ENCODE data around the gene ABHD5.

Gene ABHD5

DNA sequence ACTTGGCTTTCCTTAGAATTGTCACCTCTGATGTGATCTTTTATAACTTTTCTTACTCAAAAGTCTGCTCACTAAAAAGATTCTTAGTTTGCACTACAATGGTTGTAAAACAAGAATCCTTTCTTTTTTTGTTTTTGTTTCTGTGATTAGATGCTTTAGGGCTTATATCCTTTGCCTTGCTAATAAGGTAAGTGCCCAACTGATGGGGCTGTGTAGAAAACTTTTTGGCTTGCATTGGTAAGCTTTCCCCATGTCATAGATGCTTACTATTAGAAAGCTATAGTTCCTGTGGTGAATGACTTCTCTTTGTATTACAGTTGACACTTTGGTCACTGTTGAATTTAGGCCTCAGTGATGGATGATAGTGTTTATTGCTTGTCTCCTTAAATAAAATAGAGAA is 5.1 kb downstream of the ABHD5 start:
- no peak overlapping the region for H3K27ac ChIP-seq (ENCODE audit: low read depth, low read length, severe bottlenecking)
- no peaks in the 10 kb centered on the region for H3K4me1 ChIP-seq (ENCODE audit: control insufficient read depth, insufficient read depth, low read length, poor library complexity, severe bottlenecking)
- no peaks in the 10 kb centered on the region for H3K9me3 ChIP-seq (ENCODE audit: control insufficient read depth, low read length)
- no peaks in the 10 kb centered on the region for H3K36me3 ChIP-seq (ENCODE audit: control insufficient read depth, insufficient read depth, low read length)
- H3K4me3 ChIP-seq (ENCODE audit: extremely low read depth, insufficient read depth, low read length, poor library complexity, severe bottlenecking): no peak overlapping the region

DNA sequence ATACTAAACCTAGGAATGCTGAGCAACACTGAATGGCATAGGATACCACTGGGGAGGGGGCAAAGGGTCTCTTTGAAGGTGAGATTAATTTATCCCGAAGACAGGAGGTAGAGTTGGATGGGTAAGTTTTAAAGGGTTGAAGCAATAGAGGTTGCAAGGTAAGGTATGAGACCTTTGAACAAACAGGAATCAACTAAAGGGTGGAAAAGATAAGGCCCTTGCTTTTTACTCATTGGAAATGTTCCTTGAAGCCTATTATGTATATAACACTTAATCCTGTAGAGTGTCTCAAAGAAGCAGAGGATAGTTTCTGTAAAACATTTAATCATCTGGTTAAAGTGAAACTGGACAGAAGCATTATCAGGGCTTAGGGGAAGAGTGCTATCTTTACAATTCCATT is 5.7 kb downstream of the ABHD5 start:
- H3K27ac ChIP-seq (ENCODE audit: low read depth, low read length, severe bottlenecking): no peak overlapping the region
- 69 to 80% methylated on average over 1 of the region's 1 CpG for whole genome bisulfite sequencing, 2 experiments (ENCODE audit: insufficient coverage in 2 of 2)
- no peaks in the 10 kb centered on the region for H3K36me3 ChIP-seq (ENCODE audit: control insufficient read depth, insufficient read depth, low read length)
- no peaks in the 10 kb centered on the region for H3K9me3 ChIP-seq (ENCODE audit: control insufficient read depth, low read length)
- no peaks in the 10 kb centered on the region for H3K4me1 ChIP-seq (ENCODE audit: control insufficient read depth, insufficient read depth, low read length, poor library complexity, severe bottlenecking)
- H3K4me3 ChIP-seq (ENCODE audit: extremely low read depth, insufficient read depth, low read length, poor library complexity, severe bottlenecking): no peak overlapping the region

DNA sequence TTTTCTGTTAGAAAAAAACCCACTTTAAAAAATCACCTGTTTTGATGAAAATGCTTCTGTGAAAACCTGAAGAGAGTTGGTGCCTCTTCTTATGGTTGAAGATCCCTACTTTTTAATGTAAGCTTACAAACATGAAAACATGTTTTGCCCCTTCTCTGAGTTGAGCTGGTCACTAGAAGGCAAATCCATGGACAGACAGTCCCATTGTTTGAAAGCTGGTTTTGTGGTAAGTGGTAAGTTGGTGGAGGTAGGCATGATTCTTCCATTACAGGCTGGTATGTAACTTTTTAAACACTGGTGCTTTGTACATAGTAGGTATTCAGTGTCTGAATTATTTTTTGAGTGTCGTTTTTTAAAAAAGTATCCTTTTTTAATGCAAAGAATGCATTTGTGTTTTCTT is 6.1 kb downstream of the ABHD5 start:
- Histone ChIP-seq H3K4me3 (ENCODE audit: extremely low read depth, insufficient read depth, low read length, poor library complexity, severe bottlenecking) (no peak overlapping the region), H3K9me3 (ENCODE audit: control insufficient read depth, low read length) (no peaks in the 10 kb centered on the region), H3K36me3 (ENCODE audit: control insufficient read depth, insufficient read depth, low read length) (no peaks in the 10 kb centered on the region), H3K4me1 (ENCODE audit: control insufficient read depth, insufficient read depth, low read length, poor library complexity, severe bottlenecking) (no peaks in the 10 kb centered on the region), H3K27ac (ENCODE audit: low read depth, low read length, severe bottlenecking) (no peak overlapping the region)
- 100% methylated on average over 1 of the region's 1 CpG; no CpG with 5 or more reads in 1 of the 2 experiments for whole genome bisulfite sequencing, 2 experiments (ENCODE audit: insufficient coverage in 2 of 2)

GRCh38 chr3:43699864-43700263 is 9.1 kb downstream of the ABHD5 start:
- no peaks in the 10 kb centered on the region for H3K36me3 ChIP-seq (ENCODE audit: control insufficient read depth, insufficient read depth, low read length)
- WGBS, 2 experiments (ENCODE audit: insufficient coverage in 2 of 2): 27 to 60% methylated on average over 1 of the region's 1 CpG
- H3K4me3 ChIP-seq (ENCODE audit: extremely low read depth, insufficient read depth, low read length, poor library complexity, severe bottlenecking): no peak overlapping the region
- no peak overlapping the region for H3K27ac ChIP-seq (ENCODE audit: low read depth, low read length, severe bottlenecking)
- no peaks in the 10 kb centered on the region for H3K4me1 ChIP-seq (ENCODE audit: control insufficient read depth, insufficient read depth, low read length, poor library complexity, severe bottlenecking)
- no peaks in the 10 kb centered on the region for H3K9me3 ChIP-seq (ENCODE audit: control insufficient read depth, low read length)

- no peak overlapping the region for H3K4me3 ChIP-seq (ENCODE audit: extremely low read depth, insufficient read depth, low read length, poor library complexity, severe bottlenecking)
- no peaks in the 10 kb centered on the region for H3K36me3 ChIP-seq (ENCODE audit: control insufficient read depth, insufficient read depth, low read length)
- H3K4me1 ChIP-seq (ENCODE audit: control insufficient read depth, insufficient read depth, low read length, poor library complexity, severe bottlenecking): peaks cover 6% of the 10 kb centered on the region
- no peak overlapping the region for H3K27ac ChIP-seq (ENCODE audit: low read depth, low read length, severe bottlenecking)
- H3K9me3 ChIP-seq (ENCODE audit: control insufficient read depth, low read length): no peaks in the 10 kb centered on the region
These were observed 14.0 kb downstream of the ABHD5 start for GRCh38 chr3:43704697-43705096.

GRCh38 chr3:43706342-43706741 is 15.6 kb downstream of the ABHD5 start:
- Histone ChIP-seq H3K4me3 (ENCODE audit: extremely low read depth, insufficient read depth, low read length, poor library complexity, severe bottlenecking) (no peak overlapping the region), H3K4me1 (ENCODE audit: control insufficient read depth, insufficient read depth, low read length, poor library complexity, severe bottlenecking) (peaks cover 6% of the 10 kb centered on the region), H3K9me3 (ENCODE audit: control insufficient read depth, low read length) (no peaks in the 10 kb centered on the region), H3K36me3 (ENCODE audit: control insufficient read depth, insufficient read depth, low read length) (no peaks in the 10 kb centered on the region), H3K27ac (ENCODE audit: low read depth, low read length, severe bottlenecking) (no peak overlapping the region)
- WGBS, 2 experiments (ENCODE audit: insufficient coverage in 2 of 2): 69% methylated on average over 4 of the region's 7 CpGs; no CpG with 5 or more reads in 1 of the 2 experiments

- Histone ChIP-seq H3K9me3 (ENCODE audit: control insufficient read depth, low read length) (no peaks in the 10 kb centered on the region), H3K4me3 (ENCODE audit: extremely low read depth, insufficient read depth, low read length, poor library complexity, severe bottlenecking) (no peak overlapping the region), H3K27ac (ENCODE audit: low read depth, low read length, severe bottlenecking) (no peak overlapping the region), H3K4me1 (ENCODE audit: control insufficient read depth, insufficient read depth, low read length, poor library complexity, severe bottlenecking) (peaks cover 6% of the 10 kb centered on the region), H3K36me3 (ENCODE audit: control insufficient read depth, insufficient read depth, low read length) (peaks cover 5% of the 10 kb centered on the region)
- WGBS, 2 experiments (ENCODE audit: insufficient coverage in 2 of 2): 67 to 100% methylated on average over 1 of the region's 2 CpGs
These were observed 16.5 kb downstream of the ABHD5 start for GRCh38 chr3:43707266-43707665.

- H3K9me3 ChIP-seq (ENCODE audit: control insufficient read depth, low read length): no peaks in the 10 kb centered on the region
- no peak overlapping the region for H3K27ac ChIP-seq (ENCODE audit: low read depth, low read length, severe bottlenecking)
- H3K36me3 ChIP-seq (ENCODE audit: control insufficient read depth, insufficient read depth, low read length): peaks cover 13% of the 10 kb centered on the region
- H3K4me1 ChIP-seq (ENCODE audit: control insufficient read depth, insufficient read depth, low read length, poor library complexity, severe bottlenecking): peaks cover 6% of the 10 kb centered on the region
- no peak overlapping the region for H3K4me3 ChIP-seq (ENCODE audit: extremely low read depth, insufficient read depth, low read length, poor library complexity, severe bottlenecking)
These were observed 17.3 kb downstream of the ABHD5 start for GRCh38 chr3:43707998-43708397.

DNA sequence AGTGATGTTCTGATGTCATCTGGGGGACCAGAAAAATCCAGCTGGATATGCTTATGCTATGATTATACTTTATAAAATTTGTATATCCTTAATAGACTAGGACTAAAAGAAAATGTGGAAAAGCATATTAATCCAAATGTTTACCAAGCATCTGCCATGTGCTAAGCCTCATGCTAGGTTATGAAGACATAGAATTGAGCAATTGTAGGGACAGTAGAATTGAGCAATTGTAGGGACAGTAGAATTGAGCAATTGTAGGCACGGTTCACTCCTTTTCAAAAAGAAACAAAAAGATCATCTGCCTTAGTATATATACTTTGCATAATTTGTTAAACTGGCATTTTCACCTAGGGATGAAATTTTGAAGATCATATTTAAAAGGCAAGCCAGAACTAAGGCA is 18.3 kb downstream of the ABHD5 start:
- peaks cover 20% of the 10 kb centered on the region for H3K36me3 ChIP-seq (ENCODE audit: control insufficient read depth, insufficient read depth, low read length)

DNA sequence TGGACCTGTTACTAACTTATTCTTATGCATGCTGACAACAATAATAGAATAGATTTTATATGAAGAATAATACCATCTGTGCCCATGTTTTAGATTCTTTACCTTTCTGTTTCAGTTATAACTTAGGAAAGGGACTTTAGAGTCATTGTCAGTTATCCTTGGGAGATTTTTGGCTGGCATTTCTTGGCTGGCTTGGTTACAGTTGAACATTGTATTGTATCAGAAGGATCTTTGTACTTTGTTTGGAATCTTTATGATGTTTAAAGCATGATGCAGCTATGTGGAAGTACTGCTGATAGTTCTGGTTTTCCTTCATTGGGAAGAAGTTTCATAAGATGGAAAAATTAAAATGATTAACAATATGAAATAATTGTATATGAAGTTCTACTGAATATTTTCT is 19.9 kb downstream of the ABHD5 start:
- H3K4me1 ChIP-seq (ENCODE audit: control insufficient read depth, insufficient read depth, low read length, poor library complexity, severe bottlenecking): peaks cover 6% of the 10 kb centered on the region
- H3K36me3 ChIP-seq (ENCODE audit: control insufficient read depth, insufficient read depth, low read length): peaks cover 20% of the 10 kb centered on the region
- no peak overlapping the region for H3K27ac ChIP-seq (ENCODE audit: low read depth, low read length, severe bottlenecking)
- H3K4me3 ChIP-seq (ENCODE audit: extremely low read depth, insufficient read depth, low read length, poor library complexity, severe bottlenecking): no peak overlapping the region
- no peaks in the 10 kb centered on the region for H3K9me3 ChIP-seq (ENCODE audit: control insufficient read depth, low read length)

More for the DNA sequence above, 18.3 kb downstream of the ABHD5 start:
- no peak overlapping the region for H3K4me3 ChIP-seq (ENCODE audit: extremely low read depth, insufficient read depth, low read length, poor library complexity, severe bottlenecking)
- no peaks in the 10 kb centered on the region for H3K9me3 ChIP-seq (ENCODE audit: control insufficient read depth, low read length)
- peaks cover 6% of the 10 kb centered on the region for H3K4me1 ChIP-seq (ENCODE audit: control insufficient read depth, insufficient read depth, low read length, poor library complexity, severe bottlenecking)
- no CpG with 5 or more reads among the region's 1 CpG for WGBS, 2 experiments (ENCODE audit: insufficient coverage in 2 of 2)
- no peak overlapping the region for H3K27ac ChIP-seq (ENCODE audit: low read depth, low read length, severe bottlenecking)

GRCh38 chr3:43718296-43718695 is 27.6 kb downstream of the ABHD5 start:
- no peaks in the 10 kb centered on the region for H3K9me3 ChIP-seq (ENCODE audit: control insufficient read depth, low read length)
- H3K36me3 ChIP-seq (ENCODE audit: control insufficient read depth, insufficient read depth, low read length): peaks cover 14% of the 10 kb centered on the region
- H3K4me1 ChIP-seq (ENCODE audit: control insufficient read depth, insufficient read depth, low read length, poor library complexity, severe bottlenecking): no peaks in the 10 kb centered on the region
- WGBS, 2 experiments (ENCODE audit: insufficient coverage in 2 of 2): no CpG with 5 or more reads among the region's 2 CpGs
- no peak overlapping the region for H3K27ac ChIP-seq (ENCODE audit: low read depth, low read length, severe bottlenecking)
- H3K4me3 ChIP-seq (ENCODE audit: extremely low read depth, insufficient read depth, low read length, poor library complexity, severe bottlenecking): no peak overlapping the region
